Measurements from ENCODE around the gene TMEM51.

The TMEM51 gene

DNA sequence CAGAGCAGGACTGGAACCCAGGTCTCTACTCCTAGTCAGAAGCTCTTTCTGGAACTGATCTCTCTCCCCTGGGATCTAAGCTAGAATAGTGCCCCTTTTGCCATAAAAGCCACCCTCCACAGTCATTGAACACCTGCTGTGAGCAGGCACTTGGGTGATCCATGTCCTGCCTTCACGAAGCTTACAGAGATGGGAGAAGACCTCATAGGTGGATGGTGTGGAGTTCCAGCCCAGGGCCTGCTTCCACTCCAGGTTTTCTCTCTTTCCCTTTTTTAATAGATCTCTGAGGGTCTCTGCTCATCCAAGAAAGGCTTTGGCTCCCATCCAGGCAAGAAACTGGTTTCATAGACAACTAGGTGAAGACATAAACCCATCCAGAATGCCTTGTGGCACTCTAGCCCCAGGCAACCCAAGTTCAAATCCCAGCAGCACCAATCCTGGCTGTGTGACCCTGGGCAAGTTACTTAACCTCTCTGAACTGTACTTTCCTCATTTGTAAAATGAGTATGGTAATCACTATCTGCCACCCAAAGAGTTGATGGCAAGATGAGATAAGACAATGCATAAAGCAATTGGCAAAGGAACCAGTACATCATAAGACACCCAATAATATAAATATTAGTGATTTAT is 46.4 kb upstream of the TMEM51 start:
- H4K8ac ChIP-seq (ENCODE audit: low read depth, low read length) = no peak overlapping the region
- H3K79me2 ChIP-seq (ENCODE audit: control insufficient read depth, insufficient read depth, low read length, poor library complexity) = no peaks in the 10 kb centered on the region
- no peak overlapping the region for H4K12ac ChIP-seq (ENCODE audit: low read depth, low read length)
- H3K9me3 ChIP-seq (ENCODE audit: insufficient read depth, low read depth, low read length) = peaks cover 7% of the 10 kb centered on the region
- no peak overlapping the region for H3K4ac ChIP-seq (ENCODE audit: low read depth, low read length)
- H3K27ac ChIP-seq (ENCODE audit: low read depth, low read length) = no peak overlapping the region
- no CpG with 5 or more reads among the region's 1 CpG for whole genome bisulfite sequencing (ENCODE audit: extremely low coverage, insufficient coverage, insufficient read length)
- no peak overlapping the region for H3K4me2 ChIP-seq (ENCODE audit: low read length)
- H2AFZ ChIP-seq (ENCODE audit: insufficient read depth, low read length, poor library complexity) = no peak overlapping the region
- H4K91ac ChIP-seq (ENCODE audit: low read depth, low read length) = no peak overlapping the region
- no peak overlapping the region for H3K23ac ChIP-seq (ENCODE audit: low read length)
- no peaks in the 10 kb centered on the region for H3K27me3 ChIP-seq (ENCODE audit: insufficient read depth, low read length)
- H3K14ac ChIP-seq (ENCODE audit: low read length) = no peak overlapping the region
- H2AK5ac ChIP-seq (ENCODE audit: low read length) = no peak overlapping the region
- no peaks in the 10 kb centered on the region for H3K36me3 ChIP-seq (ENCODE audit: control insufficient read depth in 1 of 2, insufficient read depth in 2 of 2, low read length in 2 of 2)
- H2BK5ac ChIP-seq (ENCODE audit: low read depth, low read length, poor library complexity) = no peak overlapping the region
- no peak overlapping the region for H2BK120ac ChIP-seq (ENCODE audit: insufficient read depth, low read length, poor library complexity)
- no peak overlapping the region for H3K4me3 ChIP-seq (ENCODE audit: low read depth, low read length)
- no peak overlapping the region for H3K9ac ChIP-seq (ENCODE audit: low read length)
- H2BK12ac ChIP-seq (ENCODE audit: low read length) = no peak overlapping the region
- H3K4me1 ChIP-seq (ENCODE audit: control insufficient read depth in 1 of 2, insufficient read depth in 2 of 2, low read length in 2 of 2) = no peaks in the 10 kb centered on the region
- no peak overlapping the region for H3K18ac ChIP-seq (ENCODE audit: low read length)
- no peaks in the 10 kb centered on the region for H3K79me1 ChIP-seq (ENCODE audit: low read length)
- no peak for DNase-seq

DNA sequence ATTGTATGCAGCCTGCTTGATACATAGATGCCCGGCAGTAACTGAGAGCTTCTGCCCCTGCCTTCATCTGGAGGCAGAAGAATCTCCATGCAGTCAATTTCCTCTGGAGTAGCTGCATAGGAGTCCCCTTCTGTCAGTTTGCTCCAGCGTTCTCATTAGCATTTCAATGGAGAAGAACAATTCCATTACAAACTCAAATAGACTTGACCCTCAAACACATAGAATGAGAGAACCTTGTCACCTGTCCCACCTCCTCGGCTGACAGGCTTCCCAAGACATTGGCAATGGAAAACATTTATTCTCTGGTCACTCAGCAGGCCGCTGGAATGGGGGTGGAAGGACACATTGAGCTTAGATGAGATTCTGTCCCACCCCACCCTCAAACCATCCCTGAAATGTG is 45.6 kb upstream of the TMEM51 start:
- Histone ChIP-seq H3K4me2 (ENCODE audit: low read length) (no peak overlapping the region), H3K14ac (ENCODE audit: low read length) (no peak overlapping the region), H3K4me1 (ENCODE audit: control insufficient read depth in 1 of 2, insufficient read depth in 2 of 2, low read length in 2 of 2) (no peaks in the 10 kb centered on the region), H4K8ac (ENCODE audit: low read depth, low read length) (no peak overlapping the region), H3K4ac (ENCODE audit: low read depth, low read length) (no peak overlapping the region), H4K12ac (ENCODE audit: low read depth, low read length) (no peak overlapping the region), H2BK5ac (ENCODE audit: low read depth, low read length, poor library complexity) (no peak overlapping the region), H2BK120ac (ENCODE audit: insufficient read depth, low read length, poor library complexity) (no peak overlapping the region), H3K23ac (ENCODE audit: low read length) (no peak overlapping the region), H4K91ac (ENCODE audit: low read depth, low read length) (no peak overlapping the region), H3K27ac (ENCODE audit: low read depth, low read length) (no peak overlapping the region), H3K9me3 (ENCODE audit: insufficient read depth, low read depth, low read length) (peaks cover 4% of the 10 kb centered on the region), H2AFZ (ENCODE audit: insufficient read depth, low read length, poor library complexity) (no peak overlapping the region), H3K9ac (ENCODE audit: low read length) (no peak overlapping the region), H3K27me3 (ENCODE audit: insufficient read depth, low read length) (no peaks in the 10 kb centered on the region), H2BK12ac (ENCODE audit: low read length) (no peak overlapping the region), H2AK5ac (ENCODE audit: low read length) (no peak overlapping the region), H3K4me3 (ENCODE audit: low read depth, low read length) (no peak overlapping the region), H3K79me1 (ENCODE audit: low read length) (no peaks in the 10 kb centered on the region), H3K18ac (ENCODE audit: low read length) (no peak overlapping the region), H3K36me3 (ENCODE audit: control insufficient read depth in 1 of 2, insufficient read depth in 2 of 2, low read length in 2 of 2) (no peaks in the 10 kb centered on the region), H3K79me2 (ENCODE audit: control insufficient read depth, insufficient read depth, low read length, poor library complexity) (no peaks in the 10 kb centered on the region)
- DNase-seq = no peak
- WGBS (ENCODE audit: extremely low coverage, insufficient coverage, insufficient read length) = no CpG with 5 or more reads among the region's 4 CpGs

DNA sequence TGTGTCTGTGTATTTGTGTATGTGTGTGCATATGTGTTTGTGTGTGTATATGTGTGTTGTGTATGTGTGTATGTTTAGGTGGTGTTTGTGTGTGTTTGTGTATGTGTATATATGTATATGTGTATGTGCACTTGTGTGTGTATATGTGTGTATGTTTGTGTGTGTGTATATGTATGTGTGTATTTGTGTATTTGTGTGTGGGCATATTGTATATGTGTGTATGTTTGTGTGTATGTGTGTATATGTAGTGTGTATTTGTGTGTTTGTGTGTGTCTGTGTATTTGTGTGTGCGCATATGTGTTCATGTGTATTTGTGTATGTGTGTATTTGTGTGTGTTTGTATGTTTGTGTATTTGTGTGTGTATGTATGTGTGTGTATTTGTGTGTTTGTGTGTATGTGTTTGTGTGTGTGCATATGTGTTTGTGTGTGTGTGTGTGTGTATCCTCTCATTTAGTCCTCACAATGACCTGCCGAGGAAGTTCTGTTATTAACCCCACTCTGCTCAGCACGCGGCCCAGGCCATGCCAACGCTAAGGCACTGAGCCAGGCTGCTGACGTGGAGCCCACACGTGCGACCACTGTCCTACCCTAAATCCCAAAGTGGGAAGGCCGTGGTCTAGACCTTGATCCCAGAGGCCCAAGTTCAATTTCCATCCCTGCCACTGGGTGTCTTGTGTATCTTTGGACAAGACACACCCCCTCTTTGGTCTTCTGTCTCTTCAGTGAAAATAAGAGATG is 43.2 kb upstream of the TMEM51 start:
- Histone ChIP-seq H4K91ac (ENCODE audit: low read depth, low read length) (no peak overlapping the region), H3K4me2 (ENCODE audit: low read length) (no peak overlapping the region), H3K4me3 (ENCODE audit: low read depth, low read length) (no peak overlapping the region), H3K27ac (ENCODE audit: low read depth, low read length) (no peak overlapping the region), H3K79me1 (ENCODE audit: low read length) (no peaks in the 10 kb centered on the region), H4K8ac (ENCODE audit: low read depth, low read length) (no peak overlapping the region), H3K36me3 (ENCODE audit: control insufficient read depth in 1 of 2, insufficient read depth in 2 of 2, low read length in 2 of 2) (no peaks in the 10 kb centered on the region), H2BK12ac (ENCODE audit: low read length) (no peak overlapping the region), H3K4me1 (ENCODE audit: control insufficient read depth in 1 of 2, insufficient read depth in 2 of 2, low read length in 2 of 2) (no peaks in the 10 kb centered on the region), H2BK5ac (ENCODE audit: low read depth, low read length, poor library complexity) (no peak overlapping the region), H3K9ac (ENCODE audit: low read length) (no peak overlapping the region), H2AFZ (ENCODE audit: insufficient read depth, low read length, poor library complexity) (no peak overlapping the region), H3K9me3 (ENCODE audit: insufficient read depth, low read depth, low read length) (peaks cover 2% of the 10 kb centered on the region), H3K18ac (ENCODE audit: low read length) (no peak overlapping the region), H3K14ac (ENCODE audit: low read length) (no peak overlapping the region), H3K23ac (ENCODE audit: low read length) (no peak overlapping the region), H2AK5ac (ENCODE audit: low read length) (no peak overlapping the region), H3K79me2 (ENCODE audit: control insufficient read depth, insufficient read depth, low read length, poor library complexity) (no peaks in the 10 kb centered on the region), H2BK120ac (ENCODE audit: insufficient read depth, low read length, poor library complexity) (no peak overlapping the region), H3K27me3 (ENCODE audit: insufficient read depth, low read length) (no peaks in the 10 kb centered on the region), H4K12ac (ENCODE audit: low read depth, low read length) (no peak overlapping the region), H3K4ac (ENCODE audit: low read depth, low read length) (no peak overlapping the region)
- WGBS (ENCODE audit: extremely low coverage, insufficient coverage, insufficient read length) = no CpG with 5 or more reads among the region's 9 CpGs
- DNase-seq = no peak

DNA sequence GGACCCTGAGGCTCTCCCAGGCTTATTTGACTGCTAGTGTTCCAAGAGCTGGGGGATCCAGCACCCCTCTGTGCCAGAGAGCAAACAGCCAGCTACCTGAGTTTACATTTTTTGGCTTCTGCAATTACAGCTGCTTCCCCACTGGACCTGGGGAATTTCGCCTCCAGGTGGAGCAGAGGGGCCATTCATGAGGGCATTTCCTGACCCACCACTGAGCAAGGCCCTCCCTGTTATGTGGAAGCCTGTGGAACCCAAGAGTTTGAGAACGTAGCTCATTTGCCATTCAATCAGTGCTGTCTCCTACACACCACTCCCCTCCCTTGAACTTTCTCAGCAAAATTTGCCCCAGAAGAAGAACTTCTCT is 42.7 kb upstream of the TMEM51 start:
- Histone ChIP-seq H2BK12ac (ENCODE audit: low read length) (no peak overlapping the region), H3K9me3 (ENCODE audit: insufficient read depth, low read depth, low read length) (peaks cover 2% of the 10 kb centered on the region), H3K4me3 (ENCODE audit: low read depth, low read length) (no peak overlapping the region), H4K12ac (ENCODE audit: low read depth, low read length) (no peak overlapping the region), H3K9ac (ENCODE audit: low read length) (no peak overlapping the region), H2BK120ac (ENCODE audit: insufficient read depth, low read length, poor library complexity) (no peak overlapping the region), H4K91ac (ENCODE audit: low read depth, low read length) (no peak overlapping the region), H2AFZ (ENCODE audit: insufficient read depth, low read length, poor library complexity) (no peak overlapping the region), H2BK5ac (ENCODE audit: low read depth, low read length, poor library complexity) (no peak overlapping the region), H3K4me2 (ENCODE audit: low read length) (no peak overlapping the region), H3K14ac (ENCODE audit: low read length) (no peak overlapping the region), H3K79me2 (ENCODE audit: control insufficient read depth, insufficient read depth, low read length, poor library complexity) (no peaks in the 10 kb centered on the region), H3K79me1 (ENCODE audit: low read length) (no peaks in the 10 kb centered on the region), H2AK5ac (ENCODE audit: low read length) (no peak overlapping the region), H3K36me3 (ENCODE audit: control insufficient read depth in 1 of 2, insufficient read depth in 2 of 2, low read length in 2 of 2) (no peaks in the 10 kb centered on the region), H3K4ac (ENCODE audit: low read depth, low read length) (no peak overlapping the region), H3K27me3 (ENCODE audit: insufficient read depth, low read length) (no peaks in the 10 kb centered on the region), H3K18ac (ENCODE audit: low read length) (no peak overlapping the region), H3K4me1 (ENCODE audit: control insufficient read depth in 1 of 2, insufficient read depth in 2 of 2, low read length in 2 of 2) (no peaks in the 10 kb centered on the region), H3K23ac (ENCODE audit: low read length) (no peak overlapping the region), H3K27ac (ENCODE audit: low read depth, low read length) (no peak overlapping the region), H4K8ac (ENCODE audit: low read depth, low read length) (no peak overlapping the region)
- no peak for DNase-seq
- WGBS (ENCODE audit: extremely low coverage, insufficient coverage, insufficient read length) = no CpG with 5 or more reads among the region's 2 CpGs
